Sigmoid colon (tissue), 3 donors: ENCODE results near the gene DDX51.

ENCODE experiments used
- POLR2A ChIP-seq, 2 donors: fragments of 450-650 bp; IDR thresholded peaks; one replicate each; pipeline ENCODE4 v1.6.1; 2016; ENCODE audit warnings: antibody characterized with exemption in 2 of 2, mild to moderate bottlenecking in 2 of 2, moderate library complexity in 2 of 2
- TF ChIP-seq, protein P1 (sequence below), 4 experiments: fragments of 450-650 bp in 3 of 4; fragments of 200-600 bp in 1 of 4; IDR thresholded peaks; one replicate each; pipeline ENCODE4 v1.5.1; 2016 to 2019; ENCODE audit warnings: antibody characterized with exemption in 4 of 4, mild to moderate bottlenecking in 3 of 4, moderate library complexity in 2 of 4

DNA sequence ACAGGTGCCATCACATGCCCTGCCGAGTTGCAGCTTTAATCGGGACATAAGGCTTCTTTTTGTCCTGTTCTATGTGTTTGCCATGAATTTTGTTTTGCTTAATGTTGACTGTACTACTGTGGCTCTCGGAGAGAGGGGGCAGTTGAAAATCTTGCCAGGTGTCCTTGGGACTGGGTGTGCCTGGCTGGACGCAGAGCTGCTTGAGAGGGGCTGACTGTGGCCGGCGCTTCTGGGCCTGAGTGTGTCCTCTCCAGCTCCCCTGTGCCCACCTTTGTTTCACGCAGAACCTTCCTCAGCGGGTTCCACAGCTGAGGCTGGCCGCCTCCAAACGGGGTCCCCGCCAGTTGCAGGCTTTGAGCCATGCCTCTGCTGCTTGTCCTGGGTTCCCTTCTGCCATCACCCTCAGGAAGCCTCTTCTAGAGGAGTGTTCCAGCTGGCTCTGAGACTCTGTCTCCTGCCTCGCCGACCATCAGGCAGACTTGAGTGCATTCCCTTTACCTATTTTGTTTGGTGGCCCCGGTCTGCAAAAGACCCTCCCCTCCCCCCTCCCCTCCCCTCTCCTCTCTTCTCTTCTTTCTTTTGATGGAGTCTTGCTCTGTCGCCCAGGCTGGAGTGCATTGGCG lies 49.7 kb downstream of the DDX51 start:
- TF ChIP-seq, protein P1, sequence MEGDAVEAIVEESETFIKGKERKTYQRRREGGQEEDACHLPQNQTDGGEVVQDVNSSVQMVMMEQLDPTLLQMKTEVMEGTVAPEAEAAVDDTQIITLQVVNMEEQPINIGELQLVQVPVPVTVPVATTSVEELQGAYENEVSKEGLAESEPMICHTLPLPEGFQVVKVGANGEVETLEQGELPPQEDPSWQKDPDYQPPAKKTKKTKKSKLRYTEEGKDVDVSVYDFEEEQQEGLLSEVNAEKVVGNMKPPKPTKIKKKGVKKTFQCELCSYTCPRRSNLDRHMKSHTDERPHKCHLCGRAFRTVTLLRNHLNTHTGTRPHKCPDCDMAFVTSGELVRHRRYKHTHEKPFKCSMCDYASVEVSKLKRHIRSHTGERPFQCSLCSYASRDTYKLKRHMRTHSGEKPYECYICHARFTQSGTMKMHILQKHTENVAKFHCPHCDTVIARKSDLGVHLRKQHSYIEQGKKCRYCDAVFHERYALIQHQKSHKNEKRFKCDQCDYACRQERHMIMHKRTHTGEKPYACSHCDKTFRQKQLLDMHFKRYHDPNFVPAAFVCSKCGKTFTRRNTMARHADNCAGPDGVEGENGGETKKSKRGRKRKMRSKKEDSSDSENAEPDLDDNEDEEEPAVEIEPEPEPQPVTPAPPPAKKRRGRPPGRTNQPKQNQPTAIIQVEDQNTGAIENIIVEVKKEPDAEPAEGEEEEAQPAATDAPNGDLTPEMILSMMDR (IDR thresholded peaks at IDR 0.05): no peak
- TF ChIP-seq POLR2A (IDR thresholded peaks at IDR 0.05): no peak
